MM.1S (cell line): ENCODE measurements around the gene C5orf15.

Experiments used
- DNase-seq: peaks from one replicate; pipeline ENCODE4 v3.0.0-alpha.2; 2015
- H2AFZ ChIP-seq: fragments of 300-600 bp; sonication (generic); 2 replicates; pipeline ENCODE4 v1.6.0; 2016; ENCODE audit warnings: antibody characterized with exemption, low read length
- H3F3A ChIP-seq: fragments of 300-600 bp; sonication (generic); 2 replicates; pipeline ENCODE4 v1.6.1; 2016; ENCODE audit warnings: mild to moderate bottlenecking, antibody characterized with exemption, low read length, moderate library complexity, mixed read lengths; ENCODE audit not compliant: insufficient read depth
- H3K27ac ChIP-seq: fragments of 300-600 bp; sonication (generic); 2 replicates; pipeline ENCODE4 v1.5.1; 2016; ENCODE audit warnings: mild to moderate bottlenecking, low read length
- H3K27me3 ChIP-seq: fragments of 300-600 bp; sonication (generic); replicated peaks from 2 replicates; pipeline ENCODE4 v1.6.0; 2016; ENCODE audit warnings: low read length; ENCODE audit not compliant: insufficient read depth
- H3K36me3 ChIP-seq: fragments of 300-600 bp; sonication (generic); replicated peaks from 2 replicates; pipeline ENCODE4 v1.6.1; 2016; ENCODE audit warnings: mild to moderate bottlenecking, low read length, mixed read lengths; ENCODE audit not compliant: insufficient read depth
- H3K4me1 ChIP-seq: fragments of 300-600 bp; sonication (generic); 2 replicates; pipeline ENCODE4 v1.6.1; 2016; ENCODE audit warnings: low read length, mixed read lengths
- H3K4me2 ChIP-seq: fragments of 300-600 bp; sonication (generic); 2 replicates; pipeline ENCODE4 v1.6.0; 2016; ENCODE audit warnings: low read depth, low read length
- H3K4me3 ChIP-seq: fragments of 300-600 bp; sonication (generic); 2 replicates; pipeline ENCODE4 v1.5.1; 2016; ENCODE audit warnings: low read length, mixed read lengths
- H3K79me2 ChIP-seq: fragments of 300-600 bp; sonication (generic); 2 replicates; pipeline ENCODE4 v1.6.1; 2016; ENCODE audit warnings: mixed run types, low read length, mixed read lengths
- H3K9ac ChIP-seq: fragments of 300-600 bp; sonication (generic); 2 replicates; pipeline ENCODE4 v1.6.1; 2016; ENCODE audit warnings: low read length, mixed read lengths
- H3K9me2 ChIP-seq: fragments of 300-600 bp; sonication (generic); replicated peaks from 2 replicates; pipeline ENCODE4 v1.6.1; 2016; ENCODE audit warnings: mild to moderate bottlenecking, low read length, mixed read lengths; ENCODE audit not compliant: insufficient read depth
- H3K9me3 ChIP-seq: fragments of 300-600 bp; sonication (generic); replicated peaks from 2 replicates; pipeline ENCODE4 v1.6.1; 2016; ENCODE audit warnings: mild to moderate bottlenecking, low read length, mixed read lengths; ENCODE audit not compliant: insufficient read depth
- H4K20me1 ChIP-seq: fragments of 300-600 bp; sonication (generic); 2 replicates; pipeline ENCODE4 v1.6.1; 2016; ENCODE audit warnings: mild to moderate bottlenecking, low read length, moderate library complexity, mixed read lengths; ENCODE audit not compliant: insufficient read depth
- CTCF ChIP-seq: fragments of 300-600 bp; sonication (generic); IDR thresholded peaks from 2 replicates; pipeline ENCODE4 v1.5.1; 2016; ENCODE audit warnings: antibody characterized with exemption, low read length, mixed read lengths
- EZH2 ChIP-seq: fragments of 300-600 bp; sonication (generic); optimal IDR thresholded peaks from 2 replicates; pipeline ENCODE3; 2017; ENCODE audit warnings: low read depth, mild to moderate bottlenecking, antibody characterized with exemption, low read length, mixed read lengths
- EZH2phosphoT487 ChIP-seq: fragments of 300-600 bp; sonication (generic); IDR thresholded peaks from 2 replicates; pipeline ENCODE4 v1.6.1; 2018; ENCODE audit warnings: antibody characterized with exemption, low read length

The C5orf15 gene

GRCh38 chr5:133907075-133907474, 61.4 kb downstream of the C5orf15 start:
- no peaks in the 10 kb centered on the region for H3K9me2 ChIP-seq
- no peaks in the 10 kb centered on the region for H4K20me1 ChIP-seq
- no peak overlapping the region for H2AFZ ChIP-seq
- TF ChIP-seq EZH2 (no peak), EZH2phosphoT487 (no peak), CTCF (no peak)
- no peak for DNase-seq
- H3F3A ChIP-seq: no peaks in the 10 kb centered on the region
- H3K27me3 ChIP-seq: no peaks in the 10 kb centered on the region
- H3K36me3 ChIP-seq: no peaks in the 10 kb centered on the region
- no peak overlapping the region for H3K4me3 ChIP-seq
- no peak overlapping the region for H3K9ac ChIP-seq
- H3K4me1 ChIP-seq: no peaks in the 10 kb centered on the region
- H3K9me3 ChIP-seq: no peaks in the 10 kb centered on the region
- no peak overlapping the region for H3K4me2 ChIP-seq
- no peaks in the 10 kb centered on the region for H3K79me2 ChIP-seq
- H3K27ac ChIP-seq: no peak overlapping the region

- Histone ChIP-seq H3K4me1 (no peaks in the 10 kb centered on the region), H3K36me3 (no peaks in the 10 kb centered on the region), H4K20me1 (no peaks in the 10 kb centered on the region), H3K4me3 (no peak overlapping the region), H3K79me2 (no peaks in the 10 kb centered on the region), H3K27me3 (no peaks in the 10 kb centered on the region), H3K9me2 (no peaks in the 10 kb centered on the region), H3K4me2 (no peak overlapping the region), H3K9ac (no peak overlapping the region), H3F3A (no peaks in the 10 kb centered on the region), H3K27ac (no peak overlapping the region), H2AFZ (no peak overlapping the region), H3K9me3 (no peaks in the 10 kb centered on the region)
- TF ChIP-seq EZH2: no peak
- TF ChIP-seq EZH2phosphoT487: no peak
- no peak for TF ChIP-seq CTCF
- no peak for DNase-seq
Measured at GRCh38 chr5:133906303-133906702, 62.1 kb downstream of the C5orf15 start.
